ENCODE measurements around the gene CC2D2A.

CC2D2A gene

DNA sequence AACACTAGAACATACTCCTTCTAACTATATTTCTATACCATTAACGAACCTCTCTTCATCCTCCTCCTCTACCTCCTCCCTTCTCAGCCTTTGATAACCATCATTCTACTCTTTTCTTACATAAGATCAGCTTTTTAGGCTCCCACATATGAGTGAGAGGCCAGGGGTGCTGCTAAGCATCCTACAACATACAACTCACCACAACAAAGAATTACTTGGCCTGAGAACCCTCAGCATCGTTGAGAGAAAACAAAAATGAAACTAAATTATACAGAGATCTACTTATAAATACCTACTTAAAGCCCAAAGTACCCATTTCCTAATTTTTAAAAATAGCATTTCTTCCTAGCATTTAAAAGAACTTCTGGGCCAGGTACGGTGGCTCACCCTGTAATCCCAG lies 77.7 kb downstream of the CC2D2A start:
- no peaks in the 10 kb centered on the region for H3K9me3 ChIP-seq (ENCODE audit: low read depth, low read length)
- no peak for DNase-seq (ENCODE audit: low read depth, low spot score)
- TF ChIP-seq FOXP2 (optimal IDR thresholded peaks at IDR 0.05; ENCODE audit: control extremely low read depth, extremely low read length, insufficient read depth) (no peak), POLR2AphosphoS5 (IDR thresholded peaks at IDR 0.05; ENCODE audit: borderline replicate concordance, low read depth, low read length) (no peak), EZH2 (IDR thresholded peaks at IDR 0.05) (no peak)
- H3K9ac ChIP-seq (ENCODE audit: insufficient read length), result no peak overlapping the region
- H3K4me3 ChIP-seq, result no peak overlapping the region
- H3K27ac ChIP-seq, result no peak overlapping the region
- no peaks in the 10 kb centered on the region for H3K36me3 ChIP-seq (ENCODE audit: insufficient read depth, low read length)

DNA sequence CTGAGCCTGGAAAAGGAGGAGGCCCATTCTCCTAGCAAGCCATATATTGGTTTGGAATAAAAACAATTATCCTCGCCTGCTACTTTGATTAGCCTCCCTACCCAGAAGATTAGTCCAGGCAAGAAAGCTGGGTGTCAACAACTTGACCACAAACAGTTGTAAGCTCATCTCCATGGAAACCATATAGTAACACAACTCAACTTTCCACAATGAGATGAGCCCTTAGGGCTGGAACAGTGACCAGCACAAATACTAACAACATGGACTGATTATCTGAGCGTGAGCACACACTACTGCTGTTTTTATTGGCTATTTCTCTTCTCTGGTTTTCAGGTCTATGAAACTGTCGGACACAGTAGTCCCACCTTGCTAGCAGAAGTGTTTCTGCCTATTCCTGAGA lies 80.8 kb downstream of the CC2D2A start:
- no peak for DNase-seq (ENCODE audit: low read depth, low spot score)
- no peaks in the 10 kb centered on the region for H3K36me3 ChIP-seq (ENCODE audit: insufficient read depth, low read length)
- H3K4me3 ChIP-seq, result no peak overlapping the region
- no peaks in the 10 kb centered on the region for H3K9me3 ChIP-seq (ENCODE audit: low read depth, low read length)
- no peak overlapping the region for H3K27ac ChIP-seq
- TF ChIP-seq FOXP2 (optimal IDR thresholded peaks at IDR 0.05; ENCODE audit: control extremely low read depth, extremely low read length, insufficient read depth) (no peak), POLR2AphosphoS5 (IDR thresholded peaks at IDR 0.05; ENCODE audit: borderline replicate concordance, low read depth, low read length) (no peak), EZH2 (IDR thresholded peaks at IDR 0.05) (no peak)
- H3K9ac ChIP-seq (ENCODE audit: insufficient read length), result no peak overlapping the region

DNA sequence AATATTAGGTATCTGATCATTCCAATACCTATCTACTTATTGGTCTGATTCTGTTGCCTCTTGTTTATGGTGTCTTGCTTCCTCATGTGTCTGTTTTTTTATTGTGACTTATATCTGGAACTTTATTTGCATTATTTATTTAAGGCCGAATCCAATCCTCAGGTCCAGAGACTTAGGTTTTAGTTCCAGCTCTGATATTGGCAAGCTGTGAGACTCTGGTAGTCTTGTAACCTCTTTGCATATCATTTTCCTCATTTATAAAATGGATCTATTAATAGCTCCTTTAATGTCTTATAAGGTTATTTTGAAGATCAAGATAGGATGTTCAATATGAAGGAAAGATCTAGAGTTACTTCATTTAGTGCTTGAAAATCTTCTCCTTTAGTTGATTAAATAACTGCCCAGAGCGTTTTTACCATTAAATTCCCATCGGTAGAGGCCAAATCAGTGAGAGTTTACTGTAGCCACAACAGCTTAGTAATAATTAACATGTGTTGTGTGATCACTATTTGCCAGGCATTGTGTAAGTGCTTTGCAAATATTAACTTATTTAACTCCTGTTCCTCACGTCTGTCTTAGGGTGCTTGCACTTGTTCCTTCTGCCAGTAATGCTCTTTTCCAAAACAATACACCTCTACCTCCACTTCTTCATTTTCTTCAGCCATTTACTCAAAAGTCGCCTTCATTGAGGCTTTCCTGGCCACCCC lies 82.2 kb downstream of the CC2D2A start:
- no peak for DNase-seq (ENCODE audit: low read depth, low spot score)

DNA sequence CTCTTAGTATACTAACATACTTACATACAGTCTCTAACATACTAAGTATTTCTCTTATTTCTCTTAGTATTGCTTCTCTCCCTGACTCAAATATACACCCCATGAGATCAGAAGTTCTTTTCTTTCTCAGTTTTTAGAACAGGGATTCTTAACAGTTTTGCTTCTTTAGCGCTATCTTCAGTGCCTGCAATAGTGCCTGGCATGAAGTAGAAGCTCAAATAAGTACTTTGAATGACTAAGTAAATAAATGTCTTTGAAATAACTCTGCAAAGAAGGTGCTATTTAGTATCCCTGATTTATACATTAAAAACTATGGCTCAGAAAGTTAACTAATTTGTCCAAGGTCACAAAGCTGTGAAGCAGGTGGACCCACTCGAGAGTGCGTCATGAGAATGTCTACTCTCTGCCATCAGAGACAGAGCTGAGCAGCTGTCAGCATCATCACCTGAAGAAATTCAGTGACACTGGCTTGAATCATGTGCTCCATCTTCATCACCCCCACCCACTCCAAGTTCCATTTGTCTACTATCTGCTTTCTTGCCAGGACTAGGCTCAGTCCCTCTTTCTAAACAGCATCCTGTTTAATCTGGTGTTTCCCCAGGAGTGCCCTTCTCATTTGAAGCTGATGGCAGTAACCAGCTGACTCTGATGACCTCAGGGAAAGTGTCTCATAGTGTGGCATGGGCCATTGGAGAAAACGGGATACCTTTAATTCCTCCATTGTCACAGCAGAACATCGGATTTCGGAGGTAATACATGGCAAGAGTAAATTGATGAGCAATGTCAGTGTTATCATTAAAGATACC lies 83.1 kb downstream of the CC2D2A start:
- no peaks in the 10 kb centered on the region for H3K9me3 ChIP-seq (ENCODE audit: low read depth, low read length)
- no peak overlapping the region for H3K27ac ChIP-seq
- no peak for DNase-seq (ENCODE audit: low read depth, low spot score)
- no peak overlapping the region for H3K9ac ChIP-seq (ENCODE audit: insufficient read length)
- TF ChIP-seq EZH2 (IDR thresholded peaks at IDR 0.05) (no peak), POLR2AphosphoS5 (IDR thresholded peaks at IDR 0.05; ENCODE audit: borderline replicate concordance, low read depth, low read length) (no peak), FOXP2 (optimal IDR thresholded peaks at IDR 0.05; ENCODE audit: control extremely low read depth, extremely low read length, insufficient read depth) (no peak)
- no peak overlapping the region for H3K4me3 ChIP-seq
- H3K36me3 ChIP-seq (ENCODE audit: insufficient read depth, low read length), result no peaks in the 10 kb centered on the region

More for the DNA sequence above, 82.2 kb downstream of the CC2D2A start:
- Histone ChIP-seq H3K36me3 (ENCODE audit: insufficient read depth, low read length) (no peaks in the 10 kb centered on the region), H3K9me3 (ENCODE audit: low read depth, low read length) (no peaks in the 10 kb centered on the region), H3K9ac (ENCODE audit: insufficient read length) (no peak overlapping the region), H3K4me3 (no peak overlapping the region), H3K27ac (no peak overlapping the region)
- no peak for TF ChIP-seq FOXP2 (optimal IDR thresholded peaks at IDR 0.05; ENCODE audit: control extremely low read depth, extremely low read length, insufficient read depth)
- no peak for TF ChIP-seq POLR2AphosphoS5 (IDR thresholded peaks at IDR 0.05; ENCODE audit: borderline replicate concordance, low read depth, low read length)
- TF ChIP-seq EZH2 (IDR thresholded peaks at IDR 0.05), result no peak

DNA sequence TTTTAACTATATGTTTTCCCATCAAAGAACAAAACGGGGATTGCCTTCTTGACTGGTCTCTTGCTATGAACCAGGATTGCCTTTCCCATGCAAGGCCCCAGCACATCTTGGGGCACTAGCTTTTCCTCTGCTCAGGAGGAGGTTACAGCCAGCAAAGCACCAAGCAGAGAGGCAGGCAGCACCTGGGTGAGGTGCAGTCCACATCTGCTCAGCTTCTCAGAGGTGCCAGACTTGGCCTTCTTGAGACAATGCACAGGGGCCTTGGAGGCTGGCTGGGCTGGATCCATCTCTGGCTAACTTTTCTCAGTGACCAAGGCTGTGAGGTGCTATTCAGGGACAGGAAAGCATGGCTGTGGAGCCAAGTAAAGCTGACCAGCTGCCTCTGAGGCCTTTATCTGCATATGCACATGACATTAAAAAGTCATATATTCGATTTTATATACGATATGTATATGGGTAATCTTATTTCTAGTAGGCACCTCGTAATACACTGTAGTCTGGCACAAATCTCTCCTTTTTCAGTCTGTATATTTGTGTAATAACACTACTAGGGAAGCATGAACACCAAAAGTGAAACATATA lies 86.9 kb downstream of the CC2D2A start:
- DNase-seq (ENCODE audit: low read depth, low spot score), result no peak
- Histone ChIP-seq H3K9me3 (ENCODE audit: low read depth, low read length) (no peaks in the 10 kb centered on the region), H3K36me3 (ENCODE audit: insufficient read depth, low read length) (no peaks in the 10 kb centered on the region), H3K4me3 (no peak overlapping the region), H3K27ac (no peak overlapping the region), H3K9ac (ENCODE audit: insufficient read length) (no peak overlapping the region)
- TF ChIP-seq FOXP2 (optimal IDR thresholded peaks at IDR 0.05; ENCODE audit: control extremely low read depth, extremely low read length, insufficient read depth) (no peak), POLR2AphosphoS5 (IDR thresholded peaks at IDR 0.05; ENCODE audit: borderline replicate concordance, low read depth, low read length) (no peak), EZH2 (IDR thresholded peaks at IDR 0.05) (no peak)

DNA sequence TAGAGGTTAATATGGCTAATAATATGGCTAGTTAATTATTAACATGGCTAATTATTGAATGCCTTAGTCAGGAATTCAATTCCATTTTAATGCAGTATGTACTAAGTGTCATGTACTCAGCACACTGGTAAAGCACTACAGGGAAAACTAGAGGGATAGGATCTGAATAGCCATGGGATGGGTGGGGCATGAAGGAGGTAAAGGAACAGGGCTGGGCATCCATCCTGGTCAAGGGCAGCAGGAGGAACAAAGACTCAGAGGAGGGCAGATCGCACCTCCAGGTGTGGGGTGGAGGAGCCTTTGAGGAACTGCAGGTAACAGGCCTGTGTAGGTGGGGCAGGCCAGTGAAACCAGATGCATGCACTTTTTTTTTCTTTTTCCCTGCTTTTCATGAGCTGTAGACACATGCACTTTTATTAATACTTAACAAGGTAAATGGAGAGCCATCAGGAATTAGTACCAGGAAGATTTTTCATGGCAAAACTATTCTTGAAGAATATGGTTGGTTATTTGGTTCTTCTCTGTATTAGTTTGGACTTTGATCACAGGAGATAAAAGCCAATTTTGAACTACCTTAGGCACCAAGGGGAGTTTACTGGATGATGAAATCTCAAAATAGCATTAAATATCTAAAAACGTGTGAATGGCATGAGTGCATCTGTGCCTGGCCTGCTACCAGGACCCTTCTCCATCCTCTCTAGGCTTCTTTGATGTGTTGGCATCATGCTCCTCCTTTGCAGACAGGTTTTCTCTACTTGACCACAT lies 88.3 kb downstream of the CC2D2A start:
- no peak for DNase-seq (ENCODE audit: low read depth, low spot score)
- H3K9me3 ChIP-seq (ENCODE audit: low read depth, low read length), result no peaks in the 10 kb centered on the region
- no peak overlapping the region for H3K4me3 ChIP-seq
- H3K9ac ChIP-seq (ENCODE audit: insufficient read length), result no peak overlapping the region
- no peak for TF ChIP-seq EZH2 (IDR thresholded peaks at IDR 0.05)
- no peak for TF ChIP-seq POLR2AphosphoS5 (IDR thresholded peaks at IDR 0.05; ENCODE audit: borderline replicate concordance, low read depth, low read length)
- TF ChIP-seq FOXP2 (optimal IDR thresholded peaks at IDR 0.05; ENCODE audit: control extremely low read depth, extremely low read length, insufficient read depth), result no peak
- H3K36me3 ChIP-seq (ENCODE audit: insufficient read depth, low read length), result no peaks in the 10 kb centered on the region
- no peak overlapping the region for H3K27ac ChIP-seq

DNA sequence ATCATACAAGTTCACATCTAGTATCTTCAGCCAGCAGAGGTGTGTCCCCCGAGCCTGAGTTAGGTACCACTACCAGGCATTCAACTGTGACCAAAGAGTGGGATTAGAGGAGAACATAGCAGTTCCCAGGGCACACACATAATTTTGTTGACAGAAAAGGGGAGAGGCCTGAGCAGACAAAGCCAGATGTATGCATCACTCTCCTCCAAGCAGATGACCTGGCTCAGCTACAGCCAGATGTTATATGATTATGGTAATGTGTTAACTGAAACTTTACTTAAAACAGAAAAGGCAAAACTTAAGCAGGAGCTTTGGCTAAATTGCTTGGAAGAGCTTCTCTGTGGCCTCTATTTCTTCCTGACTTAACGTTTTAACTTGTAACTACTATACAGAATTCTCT lies 88.9 kb downstream of the CC2D2A start:
- TF ChIP-seq FOXP2 (optimal IDR thresholded peaks at IDR 0.05; ENCODE audit: control extremely low read depth, extremely low read length, insufficient read depth) (no peak), EZH2 (IDR thresholded peaks at IDR 0.05) (no peak), POLR2AphosphoS5 (IDR thresholded peaks at IDR 0.05; ENCODE audit: borderline replicate concordance, low read depth, low read length) (no peak)
- no peak overlapping the region for H3K9ac ChIP-seq (ENCODE audit: insufficient read length)
- no peaks in the 10 kb centered on the region for H3K9me3 ChIP-seq (ENCODE audit: low read depth, low read length)
- H3K27ac ChIP-seq, result no peak overlapping the region
- DNase-seq (ENCODE audit: low read depth, low spot score), result no peak
- no peak overlapping the region for H3K4me3 ChIP-seq
- no peaks in the 10 kb centered on the region for H3K36me3 ChIP-seq (ENCODE audit: insufficient read depth, low read length)

DNA sequence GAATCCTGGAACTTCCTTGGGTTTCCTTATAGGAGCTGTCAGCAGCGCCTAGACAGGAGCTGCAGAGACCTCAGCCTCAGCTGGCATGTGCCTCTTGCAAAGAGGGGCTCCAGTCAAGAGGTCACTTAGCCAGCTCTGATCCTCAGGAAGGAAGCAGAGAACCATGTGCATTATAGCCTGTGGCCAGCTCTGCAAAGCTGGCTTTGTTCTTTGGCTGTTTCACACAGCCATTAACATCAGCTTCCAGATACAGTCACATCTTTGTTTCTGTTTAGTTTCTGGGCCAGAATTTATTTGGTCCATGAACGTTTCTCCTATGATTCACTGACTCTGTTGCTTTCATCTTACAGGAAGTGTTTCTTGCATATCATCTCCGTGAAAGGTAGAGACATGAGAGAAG lies 92.4 kb downstream of the CC2D2A start:
- Histone ChIP-seq H3K4me3 (no peak overlapping the region), H3K36me3 (ENCODE audit: insufficient read depth, low read length) (no peaks in the 10 kb centered on the region), H3K9ac (ENCODE audit: insufficient read length) (no peak overlapping the region), H3K9me3 (ENCODE audit: low read depth, low read length) (no peaks in the 10 kb centered on the region), H3K27ac (no peak overlapping the region)
- no peak for DNase-seq (ENCODE audit: low read depth, low spot score)
- TF ChIP-seq EZH2 (IDR thresholded peaks at IDR 0.05), result no peak
- no peak for TF ChIP-seq POLR2AphosphoS5 (IDR thresholded peaks at IDR 0.05; ENCODE audit: borderline replicate concordance, low read depth, low read length)
- TF ChIP-seq FOXP2 (optimal IDR thresholded peaks at IDR 0.05; ENCODE audit: control extremely low read depth, extremely low read length, insufficient read depth), result no peak
